GM21825 (cell line): ENCODE results near the gene DLST.

Experiments used
- ATAC-seq: cut with Tn5 transposase; IDR thresholded peaks from one replicate; pipeline ENCODE4 v1.9.1; 2021; ENCODE audit warnings: mild to moderate bottlenecking, moderate library complexity; ENCODE audit not compliant: unreplicated experiment

The DLST gene

GRCh38 chr14:74859757-74860552 is 21.8 kb upstream of the DLST start:
- no peak for ATAC-seq

GRCh38 chr14:74860899-74861733 is 20.6 kb upstream of the DLST start:
- peak; percentile 69 for ATAC-seq

GRCh38 chr14:74861734-74862090 is 20.0 kb upstream of the DLST start:
- ATAC-seq = no peak

- no peak for ATAC-seq
Measured at GRCh38 chr14:74863274-74863673, 18.4 kb upstream of the DLST start.

GRCh38 chr14:74864198-74864597 is 17.5 kb upstream of the DLST start:
- ATAC-seq = no peak

GRCh38 chr14:74865156-74865555 is 16.6 kb upstream of the DLST start:
- ATAC-seq = no peak

- ATAC-seq = no peak
Measured at GRCh38 chr14:74866708-74867389, 14.9 kb upstream of the DLST start.

GRCh38 chr14:74867673-74868072 is 14.0 kb upstream of the DLST start:
- ATAC-seq = no peak

- ATAC-seq = no peak
Measured at GRCh38 chr14:74868739-74869138, 13.0 kb upstream of the DLST start.

- ATAC-seq = no peak
Measured at GRCh38 chr14:74871819-74872218, 9.9 kb upstream of the DLST start.

- ATAC-seq = no peak
Measured at GRCh38 chr14:74875204-74875603, 6.5 kb upstream of the DLST start.

- ATAC-seq = no peak
Measured at GRCh38 chr14:74875941-74876913, 5.5 kb upstream of the DLST start, which contains the start of gene PROX2. TSS of gene PROX2 (minus strand) at chr14:74876145. CDS start at chr14:74863834, 12,311 bp downstream.

GRCh38 chr14:74879427-74880182 is 2.1 kb upstream of the DLST start:
- ATAC-seq = no peak

- peak; percentile 38 for ATAC-seq
Measured at GRCh38 chr14:74882103-74882920, 596 bp downstream of the DLST start.

GRCh38 chr14:74886001-74886400 is 4.3 kb downstream of the DLST start:
- no peak for ATAC-seq

GRCh38 chr14:74888164-74889158 is 6.7 kb downstream of the DLST start:
- ATAC-seq = no peak

GRCh38 chr14:74890262-74890661 is 8.5 kb downstream of the DLST start:
- ATAC-seq = no peak

- ATAC-seq = no peak
Measured at GRCh38 chr14:74891870-74892269, 10.2 kb downstream of the DLST start.
